ENCODE results near the gene C5orf22.

DNA sequence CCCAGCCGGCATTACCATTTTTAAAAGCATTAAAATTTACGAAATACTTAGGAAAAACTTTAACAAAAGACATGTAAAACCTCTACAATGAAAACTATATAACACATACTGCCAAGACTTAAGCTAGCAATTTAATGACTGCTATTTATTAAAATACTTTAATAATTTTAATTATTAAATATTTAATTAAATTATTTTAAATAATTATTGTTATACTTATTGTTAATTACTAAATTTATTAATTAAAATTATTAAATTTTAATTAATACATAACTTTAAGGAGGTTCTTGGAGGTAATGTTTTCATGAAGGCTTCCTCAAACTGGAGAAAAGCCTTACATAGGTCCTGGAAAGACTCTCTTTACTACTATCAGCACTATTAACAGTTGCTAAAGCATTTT, 47.5 kb downstream of the C5orf22 start:
- TF ChIP-seq EP300 (IDR thresholded peaks at IDR 0.05): no peak
- TF ChIP-seq, protein P1, sequence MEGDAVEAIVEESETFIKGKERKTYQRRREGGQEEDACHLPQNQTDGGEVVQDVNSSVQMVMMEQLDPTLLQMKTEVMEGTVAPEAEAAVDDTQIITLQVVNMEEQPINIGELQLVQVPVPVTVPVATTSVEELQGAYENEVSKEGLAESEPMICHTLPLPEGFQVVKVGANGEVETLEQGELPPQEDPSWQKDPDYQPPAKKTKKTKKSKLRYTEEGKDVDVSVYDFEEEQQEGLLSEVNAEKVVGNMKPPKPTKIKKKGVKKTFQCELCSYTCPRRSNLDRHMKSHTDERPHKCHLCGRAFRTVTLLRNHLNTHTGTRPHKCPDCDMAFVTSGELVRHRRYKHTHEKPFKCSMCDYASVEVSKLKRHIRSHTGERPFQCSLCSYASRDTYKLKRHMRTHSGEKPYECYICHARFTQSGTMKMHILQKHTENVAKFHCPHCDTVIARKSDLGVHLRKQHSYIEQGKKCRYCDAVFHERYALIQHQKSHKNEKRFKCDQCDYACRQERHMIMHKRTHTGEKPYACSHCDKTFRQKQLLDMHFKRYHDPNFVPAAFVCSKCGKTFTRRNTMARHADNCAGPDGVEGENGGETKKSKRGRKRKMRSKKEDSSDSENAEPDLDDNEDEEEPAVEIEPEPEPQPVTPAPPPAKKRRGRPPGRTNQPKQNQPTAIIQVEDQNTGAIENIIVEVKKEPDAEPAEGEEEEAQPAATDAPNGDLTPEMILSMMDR (IDR thresholded peaks at IDR 0.05): no peak

Measured in stomach (tissue), 4 donors.